ENCODE results near the gene SPPL2B. TPM values are rescaled to one million over a fixed set of nuclear protein-coding genes. Genes with fewer than 3 reads are reported as not detected.

The SPPL2B gene
- total and polyA plus RNA-seq, 9 of the 15 experiments (the other 6 are each of a cell fraction or from before 2014, with no cell fraction given): 0.20 to 81.2 (median 15.1) TPM

GRCh38 chr19:2289714-2290435 lies 38.6 kb upstream of the SPPL2B start (continued):
- TF ChIP-seq, protein P1, sequence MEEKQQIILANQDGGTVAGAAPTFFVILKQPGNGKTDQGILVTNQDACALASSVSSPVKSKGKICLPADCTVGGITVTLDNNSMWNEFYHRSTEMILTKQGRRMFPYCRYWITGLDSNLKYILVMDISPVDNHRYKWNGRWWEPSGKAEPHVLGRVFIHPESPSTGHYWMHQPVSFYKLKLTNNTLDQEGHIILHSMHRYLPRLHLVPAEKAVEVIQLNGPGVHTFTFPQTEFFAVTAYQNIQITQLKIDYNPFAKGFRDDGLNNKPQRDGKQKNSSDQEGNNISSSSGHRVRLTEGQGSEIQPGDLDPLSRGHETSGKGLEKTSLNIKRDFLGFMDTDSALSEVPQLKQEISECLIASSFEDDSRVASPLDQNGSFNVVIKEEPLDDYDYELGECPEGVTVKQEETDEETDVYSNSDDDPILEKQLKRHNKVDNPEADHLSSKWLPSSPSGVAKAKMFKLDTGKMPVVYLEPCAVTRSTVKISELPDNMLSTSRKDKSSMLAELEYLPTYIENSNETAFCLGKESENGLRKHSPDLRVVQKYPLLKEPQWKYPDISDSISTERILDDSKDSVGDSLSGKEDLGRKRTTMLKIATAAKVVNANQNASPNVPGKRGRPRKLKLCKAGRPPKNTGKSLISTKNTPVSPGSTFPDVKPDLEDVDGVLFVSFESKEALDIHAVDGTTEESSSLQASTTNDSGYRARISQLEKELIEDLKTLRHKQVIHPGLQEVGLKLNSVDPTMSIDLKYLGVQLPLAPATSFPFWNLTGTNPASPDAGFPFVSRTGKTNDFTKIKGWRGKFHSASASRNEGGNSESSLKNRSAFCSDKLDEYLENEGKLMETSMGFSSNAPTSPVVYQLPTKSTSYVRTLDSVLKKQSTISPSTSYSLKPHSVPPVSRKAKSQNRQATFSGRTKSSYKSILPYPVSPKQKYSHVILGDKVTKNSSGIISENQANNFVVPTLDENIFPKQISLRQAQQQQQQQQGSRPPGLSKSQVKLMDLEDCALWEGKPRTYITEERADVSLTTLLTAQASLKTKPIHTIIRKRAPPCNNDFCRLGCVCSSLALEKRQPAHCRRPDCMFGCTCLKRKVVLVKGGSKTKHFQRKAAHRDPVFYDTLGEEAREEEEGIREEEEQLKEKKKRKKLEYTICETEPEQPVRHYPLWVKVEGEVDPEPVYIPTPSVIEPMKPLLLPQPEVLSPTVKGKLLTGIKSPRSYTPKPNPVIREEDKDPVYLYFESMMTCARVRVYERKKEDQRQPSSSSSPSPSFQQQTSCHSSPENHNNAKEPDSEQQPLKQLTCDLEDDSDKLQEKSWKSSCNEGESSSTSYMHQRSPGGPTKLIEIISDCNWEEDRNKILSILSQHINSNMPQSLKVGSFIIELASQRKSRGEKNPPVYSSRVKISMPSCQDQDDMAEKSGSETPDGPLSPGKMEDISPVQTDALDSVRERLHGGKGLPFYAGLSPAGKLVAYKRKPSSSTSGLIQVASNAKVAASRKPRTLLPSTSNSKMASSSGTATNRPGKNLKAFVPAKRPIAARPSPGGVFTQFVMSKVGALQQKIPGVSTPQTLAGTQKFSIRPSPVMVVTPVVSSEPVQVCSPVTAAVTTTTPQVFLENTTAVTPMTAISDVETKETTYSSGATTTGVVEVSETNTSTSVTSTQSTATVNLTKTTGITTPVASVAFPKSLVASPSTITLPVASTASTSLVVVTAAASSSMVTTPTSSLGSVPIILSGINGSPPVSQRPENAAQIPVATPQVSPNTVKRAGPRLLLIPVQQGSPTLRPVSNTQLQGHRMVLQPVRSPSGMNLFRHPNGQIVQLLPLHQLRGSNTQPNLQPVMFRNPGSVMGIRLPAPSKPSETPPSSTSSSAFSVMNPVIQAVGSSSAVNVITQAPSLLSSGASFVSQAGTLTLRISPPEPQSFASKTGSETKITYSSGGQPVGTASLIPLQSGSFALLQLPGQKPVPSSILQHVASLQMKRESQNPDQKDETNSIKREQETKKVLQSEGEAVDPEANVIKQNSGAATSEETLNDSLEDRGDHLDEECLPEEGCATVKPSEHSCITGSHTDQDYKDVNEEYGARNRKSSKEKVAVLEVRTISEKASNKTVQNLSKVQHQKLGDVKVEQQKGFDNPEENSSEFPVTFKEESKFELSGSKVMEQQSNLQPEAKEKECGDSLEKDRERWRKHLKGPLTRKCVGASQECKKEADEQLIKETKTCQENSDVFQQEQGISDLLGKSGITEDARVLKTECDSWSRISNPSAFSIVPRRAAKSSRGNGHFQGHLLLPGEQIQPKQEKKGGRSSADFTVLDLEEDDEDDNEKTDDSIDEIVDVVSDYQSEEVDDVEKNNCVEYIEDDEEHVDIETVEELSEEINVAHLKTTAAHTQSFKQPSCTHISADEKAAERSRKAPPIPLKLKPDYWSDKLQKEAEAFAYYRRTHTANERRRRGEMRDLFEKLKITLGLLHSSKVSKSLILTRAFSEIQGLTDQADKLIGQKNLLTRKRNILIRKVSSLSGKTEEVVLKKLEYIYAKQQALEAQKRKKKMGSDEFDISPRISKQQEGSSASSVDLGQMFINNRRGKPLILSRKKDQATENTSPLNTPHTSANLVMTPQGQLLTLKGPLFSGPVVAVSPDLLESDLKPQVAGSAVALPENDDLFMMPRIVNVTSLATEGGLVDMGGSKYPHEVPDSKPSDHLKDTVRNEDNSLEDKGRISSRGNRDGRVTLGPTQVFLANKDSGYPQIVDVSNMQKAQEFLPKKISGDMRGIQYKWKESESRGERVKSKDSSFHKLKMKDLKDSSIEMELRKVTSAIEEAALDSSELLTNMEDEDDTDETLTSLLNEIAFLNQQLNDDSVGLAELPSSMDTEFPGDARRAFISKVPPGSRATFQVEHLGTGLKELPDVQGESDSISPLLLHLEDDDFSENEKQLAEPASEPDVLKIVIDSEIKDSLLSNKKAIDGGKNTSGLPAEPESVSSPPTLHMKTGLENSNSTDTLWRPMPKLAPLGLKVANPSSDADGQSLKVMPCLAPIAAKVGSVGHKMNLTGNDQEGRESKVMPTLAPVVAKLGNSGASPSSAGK (IDR thresholded peaks at IDR 0.05): peak; percentile 87
- TF ChIP-seq ELK3 (CRISPR knock-in tag; IDR thresholded peaks at IDR 0.05): no peak
- peak in 1 of 2 experiments; percentile 83; a peak in 2 of 4 replicates for TF ChIP-seq TEAD1 (CRISPR knock-in tag; IDR thresholded peaks at IDR 0.05)
- TF ChIP-seq ZNF263 (CRISPR knock-in tag; IDR thresholded peaks at IDR 0.05; ENCODE audit: borderline replicate concordance): peak; percentile 49
- TF ChIP-seq BHLHE40 (IDR thresholded peaks at IDR 0.05; ENCODE audit: low read length): peak; percentile 35
- TF ChIP-seq RBFOX2 (IDR thresholded peaks at IDR 0.05; ENCODE audit: low read depth, low read length): peak; percentile 76
- peak; percentile 86 for TF ChIP-seq MAX (CRISPR knock-in tag; IDR thresholded peaks at IDR 0.05)
- TF ChIP-seq FOS (IDR thresholded peaks at IDR 0.05; ENCODE audit: extremely low read depth, insufficient read length): no peak
- TF ChIP-seq FOXP1 (CRISPR knock-in tag; IDR thresholded peaks at IDR 0.05): 0 out of 2 replicates have a peak, but pooled peaks have one; percentile 60
- 0 out of 2 replicates have a peak, but pooled peaks have one; percentile 39 for TF ChIP-seq CEBPG (CRISPR knock-in tag; IDR thresholded peaks at IDR 0.05)
- no peak for TF ChIP-seq CEBPG (tag; conservative IDR thresholded peaks at IDR 0.05 in 1 of 2, IDR thresholded peaks at IDR 0.05 in 1 of 2)
- TF ChIP-seq MIER1 (IDR thresholded peaks at IDR 0.05; ENCODE audit: low read depth): no peak
- TF ChIP-seq PHF8 (IDR thresholded peaks at IDR 0.05; ENCODE audit: borderline replicate concordance, low read length): peak; percentile 61; the same call in 1 of the 2 replicates

All from K562 (cell line).